ENCODE results near the gene MUCL3.

DNA sequence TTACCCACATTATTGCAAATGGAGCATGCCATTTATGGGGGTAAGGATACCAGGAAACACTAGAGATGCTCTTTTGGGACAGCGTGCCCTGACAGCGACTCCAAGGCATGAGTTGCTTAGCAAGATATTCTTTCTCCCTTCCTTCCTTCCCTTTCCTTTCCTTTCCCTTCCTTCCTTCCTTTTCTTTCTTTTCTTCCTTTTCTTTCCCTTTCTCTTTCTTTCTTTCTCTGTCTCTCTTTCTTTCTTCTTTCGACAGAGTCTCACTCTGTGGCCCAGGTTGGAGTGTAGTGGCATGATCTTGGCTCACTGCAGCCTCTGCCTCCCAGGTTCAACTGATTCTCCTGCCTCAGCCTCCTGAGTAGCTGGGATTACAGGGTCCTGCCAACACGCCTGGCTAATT lies 3.3 kb downstream of the MUCL3 start:
- TF ChIP-seq GATA2 (IDR thresholded peaks at IDR 0.05; ENCODE audit: low read depth, low read length) = no peak
- no peak for TF ChIP-seq GATA3 (IDR thresholded peaks at IDR 0.05; ENCODE audit: low read depth, low read length)
